ENCODE results near the gene SMURF2.

DNA sequence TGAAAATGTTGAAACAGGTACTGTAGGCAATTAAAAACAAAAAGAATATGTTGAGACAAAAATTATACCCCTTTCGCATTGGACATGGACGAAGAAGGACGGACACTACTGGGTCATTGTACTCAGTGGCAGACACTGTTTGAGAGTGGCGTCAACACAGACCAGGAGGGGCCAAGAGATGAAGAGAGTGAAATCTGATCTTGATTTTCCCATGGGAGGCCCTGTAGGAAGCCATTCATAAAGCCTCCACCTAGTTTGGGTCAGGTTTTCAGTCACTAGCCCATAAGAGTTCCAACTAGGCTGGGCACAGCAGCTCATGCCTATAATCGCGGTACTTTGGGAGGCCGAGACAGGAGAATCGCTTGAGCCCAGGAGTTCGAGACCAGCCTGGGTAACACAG lies 23.6 kb upstream of the SMURF2 start:
- no peak for TF ChIP-seq TAF1 (IDR thresholded peaks at IDR 0.05; ENCODE audit: borderline replicate concordance, insufficient read depth, low read length)
- TF ChIP-seq, protein P1, sequence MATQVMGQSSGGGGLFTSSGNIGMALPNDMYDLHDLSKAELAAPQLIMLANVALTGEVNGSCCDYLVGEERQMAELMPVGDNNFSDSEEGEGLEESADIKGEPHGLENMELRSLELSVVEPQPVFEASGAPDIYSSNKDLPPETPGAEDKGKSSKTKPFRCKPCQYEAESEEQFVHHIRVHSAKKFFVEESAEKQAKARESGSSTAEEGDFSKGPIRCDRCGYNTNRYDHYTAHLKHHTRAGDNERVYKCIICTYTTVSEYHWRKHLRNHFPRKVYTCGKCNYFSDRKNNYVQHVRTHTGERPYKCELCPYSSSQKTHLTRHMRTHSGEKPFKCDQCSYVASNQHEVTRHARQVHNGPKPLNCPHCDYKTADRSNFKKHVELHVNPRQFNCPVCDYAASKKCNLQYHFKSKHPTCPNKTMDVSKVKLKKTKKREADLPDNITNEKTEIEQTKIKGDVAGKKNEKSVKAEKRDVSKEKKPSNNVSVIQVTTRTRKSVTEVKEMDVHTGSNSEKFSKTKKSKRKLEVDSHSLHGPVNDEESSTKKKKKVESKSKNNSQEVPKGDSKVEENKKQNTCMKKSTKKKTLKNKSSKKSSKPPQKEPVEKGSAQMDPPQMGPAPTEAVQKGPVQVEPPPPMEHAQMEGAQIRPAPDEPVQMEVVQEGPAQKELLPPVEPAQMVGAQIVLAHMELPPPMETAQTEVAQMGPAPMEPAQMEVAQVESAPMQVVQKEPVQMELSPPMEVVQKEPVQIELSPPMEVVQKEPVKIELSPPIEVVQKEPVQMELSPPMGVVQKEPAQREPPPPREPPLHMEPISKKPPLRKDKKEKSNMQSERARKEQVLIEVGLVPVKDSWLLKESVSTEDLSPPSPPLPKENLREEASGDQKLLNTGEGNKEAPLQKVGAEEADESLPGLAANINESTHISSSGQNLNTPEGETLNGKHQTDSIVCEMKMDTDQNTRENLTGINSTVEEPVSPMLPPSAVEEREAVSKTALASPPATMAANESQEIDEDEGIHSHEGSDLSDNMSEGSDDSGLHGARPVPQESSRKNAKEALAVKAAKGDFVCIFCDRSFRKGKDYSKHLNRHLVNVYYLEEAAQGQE (IDR thresholded peaks at IDR 0.05; ENCODE audit: insufficient read depth in 1 of 2, low read depth in 2 of 2, low read length in 2 of 2), result no peak
